Activated CD4-positive, CD25-positive, alpha-beta regulatory T cell treated with anti-CD3 and anti-CD28 coated beads, Interleukin-2, amount 50 U/mL, for 72 hours (primary cell): ENCODE results near the gene TRAF3.
"Not testable (repeated sequence)": the region's sequence is repeated elsewhere in the genome, so short reads cannot be mapped to it uniquely, and the experiment has no call there.

Experiments
- DNase-seq: peaks from one replicate; pipeline ENCODE4 v3.0.0; 2021

TRAF3 gene

DNA sequence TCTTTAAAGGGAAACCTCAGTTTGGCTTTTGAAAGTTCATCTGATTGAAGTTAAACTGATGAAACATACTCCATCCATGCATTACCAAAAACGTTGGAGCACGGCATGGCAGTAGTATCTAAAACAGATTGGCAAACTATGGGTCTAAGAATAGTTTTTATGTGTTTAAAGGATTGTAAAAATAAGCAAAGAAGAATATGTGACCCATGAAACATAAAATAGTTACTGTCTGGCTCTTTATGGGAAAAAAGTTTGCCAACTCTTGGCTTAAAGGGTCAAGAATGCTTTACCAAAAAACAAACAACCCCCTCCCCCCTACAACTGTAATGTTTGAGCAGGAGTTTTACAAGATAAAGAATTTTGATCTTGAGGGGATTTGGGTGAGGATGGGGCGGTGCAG, 32.6 kb downstream of the TRAF3 start:
- DNase-seq = no peak

- no peak for DNase-seq
Measured at GRCh38 chr14:102810523-102810922, 33.3 kb downstream of the TRAF3 start.

DNA sequence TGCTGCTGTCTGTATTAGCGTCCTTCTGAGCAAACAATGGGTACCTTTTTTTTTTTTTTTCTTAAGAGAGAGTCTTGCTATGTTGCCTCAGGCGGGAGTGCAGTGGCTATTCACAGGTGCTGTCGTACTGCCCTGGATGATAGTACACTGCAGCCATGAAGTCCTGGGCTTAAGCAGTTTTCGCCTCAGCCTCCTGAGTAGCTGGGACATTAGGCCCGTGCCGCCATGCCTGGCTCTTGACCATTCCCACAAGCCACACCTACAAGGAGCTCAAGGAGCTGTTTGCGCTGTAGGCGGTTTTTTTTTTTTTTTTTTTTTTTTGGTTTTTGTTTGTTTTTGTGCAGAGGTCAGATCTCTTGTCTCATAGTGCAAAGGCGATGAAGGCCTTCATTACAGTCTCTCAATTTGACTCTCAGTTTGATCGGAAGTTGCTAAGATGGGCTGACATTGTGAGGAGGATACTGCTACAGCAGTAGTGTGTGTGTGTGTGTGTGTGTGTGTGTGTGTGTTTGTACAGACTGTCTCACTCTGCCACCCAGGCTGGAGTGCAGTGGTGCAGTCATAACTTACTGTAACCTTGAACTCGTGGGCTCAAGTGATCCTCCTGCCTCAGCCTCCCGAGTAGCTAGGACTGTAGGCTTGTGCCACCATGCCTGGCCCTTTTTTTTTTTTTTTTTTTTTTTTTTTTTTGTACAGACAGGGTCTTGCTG, 34.2 kb downstream of the TRAF3 start:
- DNase-seq = no peak

- no peak for DNase-seq
Measured at GRCh38 chr14:102811971-102812370, 34.7 kb downstream of the TRAF3 start.

DNA sequence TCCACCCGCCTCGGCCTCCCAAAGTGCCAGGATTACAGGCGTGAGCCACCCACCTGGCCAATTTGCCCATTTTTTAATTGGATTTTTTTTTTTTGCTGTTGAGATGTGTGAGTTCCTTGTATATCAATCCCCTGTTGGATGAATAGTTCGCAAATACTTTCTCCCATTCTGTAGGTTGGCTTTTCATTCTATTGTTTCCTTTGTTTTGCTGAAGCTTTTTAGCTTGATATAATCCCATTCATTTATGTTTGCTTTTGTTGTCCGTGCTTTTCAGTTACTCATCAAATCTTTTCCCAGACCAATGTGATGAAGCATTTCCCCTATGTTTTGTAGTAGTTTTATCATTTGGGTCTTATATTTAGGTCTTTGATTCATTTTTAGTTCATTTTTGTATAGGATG, 36.4 kb downstream of the TRAF3 start:
- no peak for DNase-seq

DNA sequence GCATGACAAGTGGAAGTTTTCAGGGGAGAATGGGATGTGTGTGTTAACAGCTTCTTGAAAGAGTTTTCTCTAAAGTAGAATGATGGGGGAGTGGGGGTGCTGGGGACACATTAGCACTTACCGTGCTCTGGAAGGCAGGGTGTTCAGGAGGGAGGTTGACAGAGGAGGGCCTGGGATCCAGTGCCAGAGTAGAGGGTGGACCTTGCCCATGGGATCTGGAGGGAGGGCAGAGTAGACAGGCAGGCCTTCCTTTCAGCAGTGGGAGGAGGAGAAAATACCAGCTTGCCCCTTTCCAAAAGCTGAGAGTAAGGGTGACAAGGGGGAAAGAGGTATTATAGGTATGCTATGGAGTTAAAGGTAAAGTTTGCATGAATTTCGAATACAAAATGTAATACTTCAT, 40.1 kb downstream of the TRAF3 start:
- DNase-seq = no peak

GRCh38 chr14:102817942-102818940, 41.0 kb downstream of the TRAF3 start:
- no peak for DNase-seq

GRCh38 chr14:102819176-102819628, 42.0 kb downstream of the TRAF3 start:
- peak; percentile 79 for DNase-seq

DNA sequence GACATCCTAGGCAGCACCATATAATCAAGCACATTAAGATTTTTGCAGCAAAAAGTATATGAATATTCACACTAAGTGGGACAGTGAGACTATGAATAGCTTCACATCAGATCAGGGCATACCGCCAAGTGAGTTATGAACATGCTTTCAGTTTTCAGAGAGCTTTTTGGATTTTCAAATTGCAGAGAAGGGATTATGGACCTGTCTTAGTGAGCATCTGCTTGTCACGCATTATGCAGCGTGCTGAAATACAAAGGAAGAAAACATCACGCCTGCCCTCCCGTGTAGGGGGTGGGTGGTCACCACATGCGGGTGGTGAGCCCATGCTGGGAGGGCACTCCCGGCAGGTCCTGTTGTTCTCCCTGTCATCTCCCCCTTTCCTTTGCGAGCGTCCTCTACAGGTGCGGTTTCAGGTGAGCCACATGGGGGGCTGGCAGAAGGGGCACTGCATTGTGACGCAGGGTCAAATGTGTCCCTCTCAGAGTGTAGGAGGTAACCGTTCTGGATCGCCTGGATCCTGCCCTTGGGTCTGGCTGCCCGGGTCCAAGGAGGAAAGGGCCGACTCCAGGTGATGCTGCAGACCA, 42.6 kb downstream of the TRAF3 start:
- DNase-seq = no peak

DNA sequence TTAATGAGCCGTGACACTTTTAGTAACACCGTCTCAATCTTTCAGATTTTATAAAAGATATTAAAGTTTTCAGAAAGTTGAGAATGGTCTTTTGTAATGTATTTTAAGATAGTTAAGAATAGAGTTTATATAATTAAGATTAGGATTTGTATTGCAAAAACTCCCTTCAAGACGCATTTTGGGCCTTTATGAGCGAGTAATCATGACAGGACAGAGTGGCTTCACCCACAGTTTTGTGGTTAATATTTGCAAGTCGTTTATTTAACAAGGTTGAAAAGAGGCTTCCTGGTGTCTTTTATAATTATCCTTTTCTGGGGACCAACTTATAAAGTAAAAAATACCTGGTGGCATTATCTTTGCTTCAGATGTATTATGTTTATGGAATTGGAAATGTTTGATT, 44.0 kb downstream of the TRAF3 start:
- no peak for DNase-seq

DNA sequence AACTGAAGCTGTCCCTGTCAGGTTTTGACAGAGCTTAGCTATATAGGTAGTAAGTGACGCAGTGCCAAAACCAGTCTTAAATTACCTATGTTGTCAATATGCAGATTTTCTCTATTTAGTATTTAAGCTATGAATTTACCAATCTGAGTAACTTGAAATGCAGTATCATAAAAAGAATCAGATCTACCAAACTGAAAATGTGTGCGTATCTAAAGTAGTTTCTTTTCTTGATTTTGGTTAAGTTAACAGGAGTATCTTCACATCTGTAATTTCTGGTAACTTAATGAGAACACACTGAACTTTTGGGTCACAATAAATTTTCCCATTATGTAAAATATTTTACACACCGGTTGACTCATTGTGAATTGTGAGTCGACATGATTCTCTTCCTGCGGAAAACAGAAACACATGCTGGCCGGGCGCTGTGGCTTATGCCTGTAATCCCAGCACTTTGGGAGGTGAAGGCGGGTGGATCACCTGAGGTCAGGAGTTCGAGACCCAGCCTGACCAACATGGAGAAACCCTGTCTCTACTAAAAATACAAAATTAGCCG, 45.1 kb downstream of the TRAF3 start:
- DNase-seq = peak; percentile 61

- DNase-seq = not testable (repeated sequence)
Measured at GRCh38 chr14:102822887-102823286, 45.6 kb downstream of the TRAF3 start.

GRCh38 chr14:102823546-102823945, 46.3 kb downstream of the TRAF3 start:
- no peak for DNase-seq

GRCh38 chr14:102824832-102825231, 47.6 kb downstream of the TRAF3 start:
- no peak for DNase-seq

GRCh38 chr14:102825307-102826095, 48.3 kb downstream of the TRAF3 start:
- DNase-seq = no peak

DNA sequence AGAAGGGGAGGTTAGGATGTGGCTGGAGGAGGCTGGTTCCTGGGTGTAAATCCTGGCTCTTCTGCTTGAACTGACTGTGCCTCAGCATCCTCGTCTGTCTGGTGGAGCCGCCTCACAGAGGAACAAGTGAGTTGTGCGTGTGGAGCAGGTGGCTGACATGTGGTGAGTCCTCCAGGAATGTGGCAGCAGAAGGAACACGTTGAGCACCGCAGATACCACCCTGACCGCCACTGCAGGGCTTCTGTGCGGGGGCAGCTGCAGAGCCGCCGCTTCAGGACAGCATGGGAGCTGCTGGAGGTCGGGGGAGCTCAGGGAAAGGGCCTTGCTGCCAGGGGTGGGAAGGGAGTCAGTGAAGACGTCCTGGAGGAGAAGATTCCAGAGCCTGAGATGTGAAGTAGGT, 48.9 kb downstream of the TRAF3 start:
- no peak for DNase-seq

DNA sequence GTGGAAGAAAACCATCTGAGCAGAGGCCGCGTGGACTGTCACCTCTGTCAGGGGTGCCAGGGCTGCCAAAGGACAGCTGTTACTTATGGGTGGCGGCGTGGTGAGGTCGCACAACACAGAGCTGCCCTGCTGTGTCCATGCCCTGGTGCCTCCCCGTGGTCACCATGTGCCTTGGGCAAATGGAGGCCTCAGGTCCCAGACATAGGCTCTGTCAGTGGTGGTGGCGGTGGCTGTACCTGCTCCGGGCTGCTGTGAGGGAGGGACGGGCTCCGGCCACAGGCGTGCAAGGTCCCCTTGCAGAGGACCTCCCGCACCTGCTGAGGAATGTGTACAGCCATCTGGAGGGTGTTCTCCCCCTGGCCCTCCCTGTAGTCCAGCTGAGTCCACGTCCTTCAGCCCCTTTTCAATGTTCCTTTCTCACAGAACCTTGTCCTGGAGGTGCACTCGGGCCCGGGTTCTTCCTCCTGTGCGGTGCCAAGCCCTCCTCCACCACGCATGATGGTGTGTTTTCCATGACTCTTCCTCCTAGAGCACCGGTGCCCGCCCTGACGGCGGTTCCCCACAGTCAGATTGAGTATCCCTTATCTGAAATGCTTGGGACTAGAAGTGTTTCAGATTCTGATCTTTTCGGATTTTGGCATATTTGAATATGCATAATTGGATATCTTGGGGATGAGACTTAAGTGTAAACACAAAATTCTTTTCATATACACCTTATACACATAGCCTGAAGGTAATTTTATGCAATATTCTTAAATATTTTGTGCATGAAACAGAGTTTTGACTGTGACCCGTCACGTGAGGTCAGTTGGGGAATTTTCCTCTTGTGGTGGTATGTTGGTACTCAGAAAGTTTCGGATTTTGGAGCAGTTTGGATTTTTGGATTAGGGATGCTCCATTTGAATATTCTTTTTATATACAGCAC, 49.8 kb downstream of the TRAF3 start:
- DNase-seq = no peak

- DNase-seq = no peak
Measured at GRCh38 chr14:102827716-102828115, 50.5 kb downstream of the TRAF3 start.

- DNase-seq = no peak
Measured at GRCh38 chr14:102828151-102828550, 50.9 kb downstream of the TRAF3 start.

DNA sequence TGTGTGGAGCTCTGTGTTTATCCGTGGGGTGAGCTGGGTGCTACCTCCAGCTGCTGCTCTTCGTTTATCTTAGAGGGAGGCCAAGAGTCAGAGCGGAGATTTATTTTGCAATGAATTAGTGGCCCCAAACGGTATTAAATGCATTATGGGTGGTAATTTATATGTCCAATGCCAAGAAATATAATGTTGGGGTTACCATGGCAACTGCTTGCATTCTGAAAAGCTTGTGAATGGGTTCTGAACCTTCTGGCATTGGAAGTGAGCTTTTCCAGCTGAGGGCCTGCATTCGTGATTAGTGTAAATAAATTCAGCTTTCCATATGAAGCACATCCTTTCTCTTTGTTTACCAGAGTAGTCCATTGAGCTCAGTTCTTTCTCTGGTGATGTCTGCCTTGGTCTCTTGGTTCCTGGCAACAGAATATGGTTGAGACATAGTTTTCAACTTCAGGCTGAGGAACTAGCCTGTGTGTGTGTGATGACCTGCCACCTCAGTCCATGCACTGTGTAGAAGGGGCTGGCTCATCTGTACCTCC, 51.8 kb downstream of the TRAF3 start:
- no peak for DNase-seq

GRCh38 chr14:102830474-102831045, 53.3 kb downstream of the TRAF3 start:
- DNase-seq = no peak
